Endothelial cell of umbilical vein (primary cell): Measurements from ENCODE around the gene SUPT7L.

Experiments
- CTCF ChIP-seq, 2 donors: IDR thresholded peaks; 1 replicate in 1 of 2; 2 replicates in 1 of 2; pipeline ENCODE4 v1.5.1; 2011; ENCODE audit warnings: low read length in 2 of 2, mild to moderate bottlenecking in 2 of 2, moderate library complexity in 2 of 2, control low read depth in 1 of 2, inconsistent platforms in 1 of 2, low read depth in 1 of 2; ENCODE audit not compliant: insufficient read depth in 1 of 2; ENCODE audit errors: extremely low read depth in 1 of 2
- EZH2 ChIP-seq: IDR thresholded peaks from 2 replicates; pipeline ENCODE4 v1.6.1; 2012; ENCODE audit warnings: borderline replicate concordance, low read depth, mild to moderate bottlenecking, moderate library complexity, low read length, inconsistent platforms; ENCODE audit not compliant: severe bottlenecking
- FOS ChIP-seq: IDR thresholded peaks from 2 replicates; pipeline ENCODE4 v1.6.1; 2011; ENCODE audit warnings: mild to moderate bottlenecking, low read length, moderate library complexity, borderline replicate concordance; ENCODE audit not compliant: insufficient read depth
- GATA2 ChIP-seq: IDR thresholded peaks from 2 replicates; pipeline ENCODE4 v1.7.0; 2011; ENCODE audit warnings: low read depth, mild to moderate bottlenecking, moderate library complexity, mixed read lengths, low read length; ENCODE audit not compliant: insufficient read length, insufficient read depth
- MYC ChIP-seq: IDR thresholded peaks from one replicate; pipeline ENCODE4 v1.6.1; 2011; ENCODE audit warnings: mild to moderate bottlenecking, low read depth, low read length
- POLR2A ChIP-seq: IDR thresholded peaks from 2 replicates; pipeline ENCODE4 v1.6.1; 2012; ENCODE audit warnings: low read depth, mild to moderate bottlenecking, control low read depth, low read length

GRCh38 chr2:27711804-27712203 lies 48.4 kb upstream of the SUPT7L start:
- TF ChIP-seq EZH2 = no peak
- TF ChIP-seq CTCF (IDR thresholded peaks at IDR 0.05; ENCODE audit: extremely low read depth in 1 of 2, insufficient read depth in 1 of 2, low read depth in 1 of 2, low read length in 2 of 2) = no peak
- no peak for TF ChIP-seq POLR2A
- TF ChIP-seq FOS = no peak
- TF ChIP-seq MYC = no peak
- no peak for TF ChIP-seq GATA2
